Activated T-cell treated with anti-CD3 and anti-CD28 coated beads, Interleukin-2, amount 50 U/mL, for 48 hours (primary cell): ENCODE data around the gene PDE8B.

Experiments
- DNase-seq, 2 experiments: peaks; one replicate each; pipeline ENCODE4 v3.0.0-alpha.2; 2020

Gene PDE8B

DNA sequence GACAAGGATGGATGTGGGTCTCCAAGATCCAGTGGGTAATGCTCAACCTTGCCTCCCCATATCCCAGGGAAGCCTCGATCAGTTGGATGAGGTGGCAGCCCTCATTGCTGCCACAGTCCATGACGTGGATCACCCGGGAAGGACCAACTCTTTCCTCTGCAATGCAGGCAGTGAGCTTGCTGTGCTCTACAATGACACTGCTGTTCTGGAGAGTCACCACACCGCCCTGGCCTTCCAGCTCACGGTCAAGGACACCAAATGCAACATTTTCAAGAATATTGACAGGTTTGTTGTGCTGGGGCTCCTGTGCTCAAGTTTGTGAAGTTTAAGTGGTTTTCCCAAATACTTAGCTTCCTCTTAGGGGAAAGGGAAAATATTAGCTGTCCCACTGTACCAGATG is 207.7 kb downstream of the PDE8B start:
- DNase-seq: no peak

DNA sequence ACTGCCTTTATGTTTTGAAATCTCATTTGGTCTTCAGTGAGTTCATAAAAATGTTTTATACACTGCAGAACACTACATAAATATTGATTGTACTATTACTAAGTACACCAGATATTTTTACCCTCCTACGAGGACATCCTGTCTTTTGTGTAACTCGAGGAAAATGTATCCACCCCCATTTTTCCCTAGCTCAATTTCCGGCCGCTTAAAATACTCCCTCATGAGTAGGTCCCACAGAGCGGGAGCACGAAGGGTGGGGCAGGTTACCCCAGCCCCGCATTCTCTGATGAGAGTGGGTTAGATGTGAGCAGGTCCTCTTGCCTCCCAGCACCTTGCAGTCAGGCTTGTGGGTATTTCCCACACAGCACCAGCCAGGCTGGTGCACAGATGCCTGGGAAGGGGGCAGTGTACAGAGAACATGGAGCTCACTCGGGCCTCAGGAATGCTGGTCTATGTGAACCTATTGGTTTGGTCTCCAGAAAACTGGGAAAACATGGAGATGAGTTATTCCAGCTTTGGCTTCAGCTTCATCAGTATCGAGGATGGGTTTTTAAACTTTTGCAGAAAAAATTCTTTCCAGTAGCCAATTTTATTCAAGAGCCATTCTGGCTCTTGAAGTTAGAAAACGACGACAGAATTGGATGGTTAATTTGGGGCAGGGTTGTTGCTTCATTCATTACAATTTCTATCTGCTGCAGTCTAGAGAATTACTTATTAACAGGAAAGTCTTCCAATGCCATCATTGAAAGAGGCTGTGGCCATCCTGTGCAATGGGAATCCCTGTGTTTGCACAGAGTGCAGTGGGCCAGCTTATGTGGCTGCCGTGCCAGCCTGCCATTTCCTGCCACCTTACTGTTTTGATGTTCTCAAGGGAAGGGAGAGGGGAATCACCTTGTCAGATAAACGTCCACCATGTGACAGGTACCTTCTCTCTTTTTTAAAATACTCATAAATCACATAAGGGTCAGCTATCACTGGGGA is 208.4 kb downstream of the PDE8B start:
- no peak for DNase-seq

- DNase-seq: no peak
Observed at GRCh38 chr5:77419644-77420582, 209.4 kb downstream of the PDE8B start.

DNA sequence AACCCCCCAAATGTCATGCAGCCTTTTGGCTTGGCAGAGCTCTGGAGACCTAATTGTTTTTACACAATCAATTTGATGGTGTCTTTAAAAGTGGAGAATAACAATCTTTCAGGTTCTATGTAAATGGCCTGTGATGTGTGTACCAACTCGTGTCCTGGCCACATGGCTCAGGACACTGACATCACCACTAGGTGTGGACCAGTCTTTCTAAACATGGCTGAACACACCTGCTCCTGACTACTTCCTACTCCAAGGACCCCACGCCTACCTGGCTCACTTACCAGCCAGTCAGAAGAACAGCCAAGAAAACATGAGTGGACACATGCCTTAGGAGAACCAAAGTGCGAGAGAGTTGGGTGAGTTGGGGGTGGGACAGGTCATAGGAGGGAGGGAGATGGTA is 210.5 kb downstream of the PDE8B start:
- DNase-seq: no peak

DNA sequence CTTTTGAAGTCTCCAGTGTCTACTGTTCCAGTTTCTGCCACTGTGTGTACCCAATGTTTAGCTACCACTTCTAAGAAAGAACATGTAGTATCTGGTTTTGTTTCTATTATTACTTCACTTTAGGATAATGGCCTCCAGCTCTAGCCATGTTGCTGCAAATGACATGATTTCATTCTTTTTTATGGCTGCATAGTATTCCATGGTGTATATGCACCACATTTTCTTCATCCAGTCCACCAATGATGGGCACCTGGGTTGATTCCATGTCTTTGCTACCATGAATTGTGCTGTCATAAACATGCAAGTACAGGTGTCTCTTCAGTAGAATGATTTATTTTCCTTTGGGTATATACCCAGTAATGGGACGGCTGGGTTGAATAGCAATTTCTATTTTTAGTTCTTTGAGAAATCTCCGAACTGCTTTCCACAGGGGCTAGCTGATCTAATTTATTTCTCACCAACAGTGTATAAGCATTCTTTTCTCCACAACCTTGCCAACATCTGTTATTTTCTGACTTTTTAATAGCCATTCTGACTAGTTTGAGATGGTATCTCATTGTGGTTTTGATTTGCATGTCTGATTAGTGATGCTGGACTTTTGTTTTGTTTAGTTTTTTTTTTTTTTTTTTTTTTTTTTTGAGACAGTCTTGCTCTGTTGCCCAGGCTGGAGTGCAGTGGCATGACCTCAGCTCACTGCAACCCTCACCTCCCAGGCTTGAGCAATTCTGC is 212.7 kb downstream of the PDE8B start:
- DNase-seq: no peak

DNA sequence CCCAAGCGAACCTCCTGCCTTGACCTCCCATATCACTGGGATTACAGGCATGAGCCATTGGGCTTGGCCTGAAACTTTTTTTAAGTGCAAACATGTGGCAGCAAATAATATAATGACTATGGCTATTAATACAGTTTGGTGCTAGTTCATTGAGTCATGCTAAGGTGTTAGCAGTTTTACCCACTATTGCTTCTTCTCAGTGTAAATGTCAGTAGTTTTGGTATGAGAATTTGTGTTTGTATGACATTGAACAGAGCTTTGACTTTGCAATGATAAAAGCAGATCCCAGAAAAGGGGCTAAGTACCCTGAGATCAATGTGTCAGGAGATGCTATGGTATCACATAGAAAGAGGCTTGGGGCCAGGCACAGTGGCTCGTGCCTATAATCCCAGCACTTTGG is 214.4 kb downstream of the PDE8B start:
- DNase-seq: no peak

DNA sequence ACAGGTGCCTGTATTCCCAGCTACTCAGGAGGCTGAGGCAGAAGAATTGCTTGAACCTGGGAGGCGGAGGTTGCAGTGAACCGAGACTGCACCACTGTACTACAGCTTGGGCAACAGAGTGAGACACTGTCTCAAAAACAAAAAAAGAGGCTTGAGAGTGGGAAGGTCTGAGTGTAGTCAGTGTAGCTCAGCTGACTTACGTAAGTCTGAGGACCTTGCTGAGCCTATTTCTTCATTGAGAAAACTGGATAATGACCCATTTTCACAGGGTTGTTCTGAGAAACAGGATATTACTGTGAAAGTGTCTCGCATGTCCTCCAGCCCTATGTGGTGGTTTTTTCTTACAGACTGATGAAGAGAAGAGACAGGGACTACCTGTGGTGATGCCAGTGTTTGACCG is 214.9 kb downstream of the PDE8B start:
- no peak for DNase-seq

DNA sequence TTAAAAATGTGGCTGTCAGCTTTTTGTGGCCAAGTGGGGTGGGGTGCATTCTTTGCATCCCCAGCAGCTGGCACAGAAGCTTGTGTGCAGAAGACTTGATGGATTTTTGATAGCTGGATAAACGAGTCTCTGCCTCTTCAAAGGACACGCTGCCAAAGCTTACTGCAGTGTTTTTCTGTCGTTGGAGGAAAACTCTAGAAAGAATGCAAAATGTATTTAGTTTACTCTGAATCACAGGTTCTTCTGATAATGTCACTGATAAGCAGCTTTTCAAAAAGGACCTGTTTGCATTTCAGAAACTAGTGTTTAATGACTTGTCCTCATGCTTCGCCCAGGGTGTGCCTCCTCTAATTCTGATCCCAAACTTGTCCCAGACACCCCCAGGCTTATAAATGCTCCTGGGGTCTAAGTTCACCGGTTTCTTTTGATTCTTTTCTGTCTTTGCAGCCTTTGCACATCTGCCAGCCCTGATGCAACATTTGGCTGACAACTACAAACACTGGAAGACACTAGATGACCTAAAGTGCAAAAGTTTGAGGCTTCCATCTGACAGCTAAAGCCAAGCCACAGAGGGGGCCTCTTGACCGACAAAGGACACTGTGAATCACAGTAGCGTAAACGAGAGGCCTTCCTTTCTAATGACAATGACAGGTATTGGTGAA is 215.6 kb downstream of the PDE8B start:
- no peak for DNase-seq

- DNase-seq: no peak
Observed at GRCh38 chr5:77426670-77427069, 216.2 kb downstream of the PDE8B start.

DNA sequence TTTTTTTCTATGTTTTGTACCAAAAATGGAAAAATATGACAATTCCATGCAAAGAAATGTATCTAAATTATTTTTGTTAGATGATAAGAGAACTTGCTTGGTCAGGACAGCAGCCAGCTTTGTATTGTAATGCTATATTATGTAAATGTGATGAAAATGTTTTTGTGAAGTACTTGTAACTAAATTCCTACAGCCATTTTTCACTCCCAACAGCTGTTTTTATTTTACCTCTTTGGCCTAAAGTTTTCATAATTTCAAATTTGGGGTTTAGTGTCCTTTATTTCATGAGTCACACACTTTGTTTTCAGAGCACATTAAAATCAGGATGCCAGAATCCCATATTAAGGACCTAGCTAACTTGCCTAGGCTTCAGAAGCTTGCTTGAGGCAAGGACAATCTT is 217.5 kb downstream of the PDE8B start:
- no peak for DNase-seq

- no peak for DNase-seq
Observed at GRCh38 chr5:77428526-77428925, 218.0 kb downstream of the PDE8B start.

DNA sequence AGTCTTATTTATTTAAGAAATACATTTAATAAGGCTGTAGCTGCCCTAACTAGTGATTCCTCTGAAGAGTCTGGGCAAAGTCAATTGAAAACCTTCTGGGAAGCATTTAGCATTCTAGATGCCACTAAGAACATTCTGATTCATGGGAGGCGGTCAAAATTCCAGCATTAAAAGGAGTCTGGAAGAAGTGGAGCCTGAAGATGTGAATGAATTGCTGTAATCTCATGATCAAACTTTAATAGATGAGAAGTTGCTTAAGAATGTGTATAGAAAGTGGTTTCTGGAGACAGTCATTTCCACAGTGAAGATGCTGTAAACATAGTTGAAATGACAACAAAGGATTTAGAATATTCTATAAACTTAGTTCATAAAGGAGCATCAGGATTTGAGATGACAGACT is 220.2 kb downstream of the PDE8B start:
- no peak for DNase-seq

DNA sequence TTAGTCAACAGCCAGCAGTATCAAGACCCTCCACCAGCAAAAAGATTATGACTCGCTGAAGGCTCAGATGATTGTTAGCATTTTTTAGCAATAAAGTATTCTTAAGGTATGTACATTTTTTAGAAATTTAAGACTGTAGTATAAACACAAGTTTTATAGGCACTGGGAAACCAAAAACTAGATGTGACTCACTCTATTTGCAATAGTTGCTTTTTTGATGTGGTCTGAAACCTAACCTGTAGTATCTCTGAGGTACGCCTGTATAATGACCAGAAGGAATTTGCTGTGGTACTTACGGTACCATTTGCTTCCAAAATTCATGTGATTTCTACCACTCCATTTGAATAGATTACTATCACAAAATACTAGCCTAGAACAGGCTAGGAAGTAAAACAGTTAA is 220.8 kb downstream of the PDE8B start:
- DNase-seq: no peak

DNA sequence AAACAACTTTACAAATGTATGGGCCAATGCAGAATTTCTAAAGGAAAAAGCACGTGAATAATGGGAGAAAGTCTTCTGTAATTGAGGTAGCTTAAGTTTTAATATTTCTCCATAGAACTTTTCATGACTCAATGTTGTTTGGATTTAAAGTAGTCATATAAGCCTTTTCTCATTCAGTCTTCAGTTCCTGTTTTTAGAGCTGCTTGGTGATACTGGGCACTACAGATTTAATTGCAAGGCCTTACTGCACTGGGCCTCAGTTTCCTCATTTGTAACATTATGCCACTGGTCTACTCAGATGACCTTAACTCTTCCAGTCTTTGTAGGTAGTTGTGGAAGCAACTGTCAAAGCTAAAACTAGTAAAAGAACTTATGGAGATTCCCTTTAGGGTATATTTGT is 221.2 kb downstream of the PDE8B start:
- DNase-seq: no peak

- DNase-seq: no peak
Observed at GRCh38 chr5:77437194-77437593, 226.7 kb downstream of the PDE8B start.

GRCh38 chr5:77438071-77438470 is 227.6 kb downstream of the PDE8B start:
- DNase-seq: no peak

- DNase-seq: no peak
Observed at GRCh38 chr5:77443670-77444069, 233.2 kb downstream of the PDE8B start.

DNA sequence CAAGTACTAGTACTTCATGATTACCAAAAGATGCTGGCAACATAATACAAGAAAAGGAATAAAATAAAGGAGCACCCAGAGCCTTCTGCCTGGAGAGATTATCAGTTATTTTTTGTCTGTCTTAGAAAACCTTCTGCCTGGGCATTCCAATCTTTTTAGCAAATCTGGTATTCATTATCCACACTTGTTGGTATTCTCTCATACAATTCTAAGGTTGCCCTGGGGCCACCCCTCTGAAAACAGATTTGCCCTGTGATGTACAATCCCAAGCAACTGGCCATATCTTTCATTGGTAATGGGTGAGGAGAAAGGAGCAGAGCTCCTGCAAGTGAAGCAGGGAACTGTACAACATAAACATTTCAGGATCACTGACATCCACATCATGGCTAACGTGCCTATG is 233.9 kb downstream of the PDE8B start:
- no peak for DNase-seq

DNA sequence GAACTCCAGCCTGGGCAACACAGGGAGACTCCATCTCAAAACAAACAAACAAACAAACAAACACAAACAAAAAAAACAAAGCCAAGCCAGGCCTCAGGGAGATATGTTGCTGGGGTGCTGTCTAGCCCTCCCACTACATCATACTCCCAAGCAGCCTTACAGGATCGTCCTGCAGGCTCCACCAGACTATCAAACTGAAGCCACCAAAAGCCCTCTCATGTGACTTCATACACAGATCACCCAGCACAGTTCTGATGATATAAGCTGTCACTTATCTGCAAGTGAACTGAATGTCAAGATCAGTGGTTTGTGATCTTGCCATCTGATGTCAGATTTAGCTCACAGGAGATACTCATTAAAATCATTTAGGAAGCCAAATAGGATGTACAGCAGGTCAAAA is 238.4 kb downstream of the PDE8B start:
- no peak for DNase-seq

DNA sequence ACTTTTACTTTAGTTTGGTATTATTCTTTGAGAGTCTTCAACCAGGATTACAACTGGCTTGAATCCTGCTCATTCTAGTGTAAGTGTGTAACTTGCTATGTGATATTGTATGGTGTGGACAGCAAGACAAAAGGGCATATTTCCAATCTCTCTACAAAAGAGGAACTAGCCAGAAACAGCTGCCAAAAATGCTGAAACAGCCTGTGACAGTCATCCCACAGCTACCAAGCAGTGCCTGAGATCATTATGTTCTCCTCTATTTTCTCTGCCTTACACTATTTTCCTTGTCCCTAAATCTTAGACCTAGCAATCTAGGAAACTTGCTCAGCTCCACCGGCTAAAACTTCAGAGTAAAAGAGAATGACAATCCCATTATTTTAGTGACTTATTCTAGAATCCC is 238.8 kb downstream of the PDE8B start:
- no peak for DNase-seq

DNA sequence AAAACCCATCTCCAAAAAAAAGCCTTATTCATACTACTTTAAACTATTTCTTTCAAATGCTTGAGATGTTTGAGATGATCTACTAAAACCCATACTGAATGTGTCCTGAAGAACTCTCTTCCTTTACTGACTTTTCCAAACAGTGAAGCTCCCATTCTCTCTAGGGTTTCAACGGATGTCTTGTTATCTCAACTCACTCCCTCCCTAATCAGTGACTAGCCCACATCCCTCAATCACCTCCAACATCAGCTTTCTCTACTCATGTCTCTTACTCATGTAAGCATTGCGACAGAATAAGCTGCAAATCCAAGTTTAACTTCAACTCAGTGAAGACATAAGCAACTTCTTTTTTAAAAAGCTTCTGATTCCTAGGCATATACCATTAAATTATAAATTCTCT is 239.5 kb downstream of the PDE8B start:
- DNase-seq: no peak

GRCh38 chr5:77452351-77452750 is 241.9 kb downstream of the PDE8B start:
- DNase-seq: no peak

- no peak for DNase-seq
Observed at GRCh38 chr5:77454123-77454522, 243.6 kb downstream of the PDE8B start.
